Activated CD4-positive, alpha-beta memory T cell treated with anti-CD3 and anti-CD28 coated beads, Interleukin-2, amount 10 ng/mL, durations not matched to agents 7 days and 5 days (primary cell): ENCODE results near the gene FUZ. TPM values are rescaled to one million over a fixed set of nuclear protein-coding genes. Genes with fewer than 3 reads are reported as not detected.

ENCODE experiments used
- CTCF ChIA-PET: fragments of 350-600 bp; sonication (Branson Sonifier 250); formaldehyde crosslinking; loops from one replicate; lab custom pipeline; 2021; ENCODE audit warnings: antibody characterized with exemption, inconsistent platforms; lab: Charles Lee
- POLR2A ChIA-PET: fragments of 350-600 bp; sonication (Branson Sonifier 250); formaldehyde crosslinking; loops from one replicate; lab custom pipeline; 2021; ENCODE audit warnings: antibody characterized with exemption; lab: Charles Lee
- DNase-seq: peaks from one replicate; pipeline ENCODE4 v3.0.0-alpha.2; 2020
- H3K27ac Mint-ChIP-seq: one replicate; pipeline ENCODE4 v1.8.0; 2021; ENCODE audit warnings: mild to moderate bottlenecking, mixed read lengths
- H3K27me3 Mint-ChIP-seq: one replicate; pipeline ENCODE4 v1.8.0; 2021; ENCODE audit warnings: mixed read lengths
- H3K36me3 Mint-ChIP-seq: one replicate; pipeline ENCODE4 v1.8.0; 2021; ENCODE audit warnings: low read depth, mixed read lengths
- H3K4me1 Mint-ChIP-seq: one replicate; pipeline ENCODE4 v1.8.0; 2021; ENCODE audit warnings: mixed read lengths
- H3K4me3 Mint-ChIP-seq: one replicate; pipeline ENCODE4 v1.8.0; 2021; ENCODE audit warnings: mild to moderate bottlenecking, mixed read lengths
- H3K9me3 Mint-ChIP-seq: one replicate; pipeline ENCODE4 v1.8.0; 2021; ENCODE audit warnings: mixed read lengths
- total RNA-seq, 2 experiments: library from RNA; stranded (reverse); gene quantifications; one replicate each; pipeline ENCODE4 v1.2.3, GENCODE V29; 2021

Gene FUZ
- total RNA-seq, 2 experiments from 2014 or later: 13.7 to 13.9 TPM

DNA sequence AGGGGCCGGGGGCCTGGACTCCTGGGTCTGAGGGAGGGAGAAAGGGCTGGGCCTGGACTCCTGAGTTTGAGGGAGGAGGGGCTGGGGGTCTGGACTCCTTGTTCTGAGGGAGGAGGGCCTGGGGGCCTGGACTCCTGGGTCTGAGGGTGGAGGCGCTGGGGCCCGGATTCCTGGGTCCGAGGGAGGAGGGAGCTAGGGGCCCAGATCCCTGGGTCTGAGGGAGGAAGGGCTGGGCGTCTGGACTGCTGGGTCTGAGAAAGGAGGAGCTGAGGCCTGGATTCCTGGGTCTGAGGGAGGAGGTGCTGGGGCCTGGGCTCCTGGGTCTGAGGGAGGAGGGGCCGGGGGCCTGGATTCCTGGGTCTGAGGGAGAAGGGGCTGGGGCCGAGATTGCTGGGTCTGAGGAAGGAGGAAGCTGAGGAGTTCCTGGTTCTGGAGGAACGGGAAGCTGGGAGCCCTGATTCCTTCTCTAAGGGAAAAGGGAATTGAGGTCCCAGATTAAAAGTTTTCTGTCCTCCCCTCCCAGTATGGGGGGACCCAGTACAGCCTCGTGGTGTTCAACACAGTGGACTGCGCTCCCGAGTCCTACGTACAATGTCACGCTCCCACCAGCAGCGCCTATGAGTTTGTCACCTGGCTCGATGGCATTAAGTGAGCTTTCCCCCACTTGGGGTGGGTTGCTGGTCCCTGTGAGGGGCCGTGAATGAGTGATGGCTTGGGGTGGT is 5.7 kb upstream of the FUZ start:
- DNase-seq: no peak
- Mint-ChIP-seq H3K4me1 (peaks cover 30% of the 10 kb centered on the region), H3K36me3 (peaks cover 21% of the 10 kb centered on the region), H3K9me3 (no peaks in the 10 kb centered on the region), H3K27me3 (no peaks in the 10 kb centered on the region), H3K27ac (peak overlapping the region; percentile 93), H3K4me3 (peak overlapping the region; percentile 86)
- CTCF ChIA-PET: no interaction called here
- POLR2A ChIA-PET: interaction anchor here (0.8 to 2.5 kb wide), 8 partner anchors 9 to 58 kb away, joined by 3 to 22 read pairs (median 4); partner anchors contain the start of genes AKT1S1, PTOV1 and TBC1D17

DNA sequence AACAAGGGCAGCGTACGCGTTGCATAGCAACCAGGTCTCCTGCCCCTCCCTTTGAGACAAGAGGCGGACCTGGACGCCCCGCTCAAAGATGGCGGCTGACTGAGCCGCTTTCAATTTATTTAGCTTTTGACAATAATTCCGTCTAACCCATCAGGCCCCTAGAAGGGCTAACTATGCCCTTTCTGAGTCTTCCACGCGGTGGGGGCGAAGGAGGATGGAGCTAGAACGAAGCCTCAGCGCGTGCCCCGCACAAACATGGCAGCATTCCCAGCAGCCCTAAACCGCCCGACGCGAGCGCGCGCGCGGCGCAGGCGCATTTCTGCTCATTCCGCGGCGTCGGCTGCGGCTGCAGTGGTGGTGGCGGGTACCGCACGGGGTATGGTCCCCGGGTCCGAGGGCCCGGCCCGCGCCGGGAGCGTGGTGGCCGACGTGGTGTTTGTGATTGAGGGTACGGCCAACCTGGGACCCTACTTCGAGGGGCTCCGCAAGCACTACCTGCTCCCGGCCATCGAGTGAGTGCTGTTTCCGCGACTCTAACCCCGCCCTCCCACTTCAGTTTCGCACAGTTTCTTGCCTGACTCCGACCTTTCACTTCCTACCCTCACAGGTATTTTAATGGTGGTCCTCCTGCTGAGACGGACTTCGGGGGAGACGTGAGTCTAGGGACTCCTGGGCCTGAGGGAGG is 5.0 kb upstream of the FUZ start, which contains the start of gene MED25:
Gene MED25, plus strand, starts transcription at position 326 of the 685 bp plus-strand sequence. Its CDS starts 53 bp downstream, at position 379.
- Mint-ChIP-seq H3K4me1 (peaks cover 36% of the 10 kb centered on the region), H3K9me3 (no peaks in the 10 kb centered on the region), H3K27me3 (no peaks in the 10 kb centered on the region), H3K36me3 (peaks cover 15% of the 10 kb centered on the region), H3K27ac (peak within 1 kb of the TSS; percentile 93), H3K4me3 (peak within 1 kb of the TSS; percentile 86)
- DNase-seq: peak; percentile 89
- ChIA-PET CTCF (interaction anchor here (1.0 kb wide), 1 partner anchor 30 kb away, joined by 4 read pairs; no protein-coding TSS in a partner anchor), POLR2A (interaction anchor here (0.6 to 2.5 kb wide), 8 partner anchors 9 to 112 kb away, joined by 3 to 22 read pairs (median 4); partner anchors contain the start of genes AKT1S1, AP2A1, NUP62 and PTOV1)

DNA sequence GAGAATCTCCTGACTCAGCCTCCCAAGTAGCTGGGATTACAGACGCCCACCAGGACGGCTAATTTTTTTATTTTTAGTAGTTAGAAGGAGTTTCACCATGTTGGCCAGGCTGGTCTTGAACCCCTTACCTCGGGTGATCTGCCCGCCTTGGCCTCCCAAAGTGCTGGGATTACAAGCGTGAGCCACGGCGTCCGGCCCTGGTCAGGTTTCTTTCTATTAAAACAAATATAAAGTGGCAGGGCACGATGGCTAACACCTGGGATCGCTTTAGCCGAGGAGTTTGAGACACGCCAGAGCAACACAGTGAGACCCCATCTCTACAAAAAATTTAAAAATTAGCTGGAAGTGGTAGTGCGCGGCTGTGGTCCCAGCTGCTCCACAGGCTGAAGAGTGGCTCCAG is 3.5 kb upstream of the FUZ start:
- Mint-ChIP-seq H3K9me3 (no peaks in the 10 kb centered on the region), H3K27me3 (no peaks in the 10 kb centered on the region), H3K36me3 (peaks cover 12% of the 10 kb centered on the region), H3K4me1 (peaks cover 46% of the 10 kb centered on the region), H3K27ac (no peak overlapping the region), H3K4me3 (no peak overlapping the region)
- ChIA-PET POLR2A (no interaction called here), CTCF (no interaction called here)
- DNase-seq: no peak

DNA sequence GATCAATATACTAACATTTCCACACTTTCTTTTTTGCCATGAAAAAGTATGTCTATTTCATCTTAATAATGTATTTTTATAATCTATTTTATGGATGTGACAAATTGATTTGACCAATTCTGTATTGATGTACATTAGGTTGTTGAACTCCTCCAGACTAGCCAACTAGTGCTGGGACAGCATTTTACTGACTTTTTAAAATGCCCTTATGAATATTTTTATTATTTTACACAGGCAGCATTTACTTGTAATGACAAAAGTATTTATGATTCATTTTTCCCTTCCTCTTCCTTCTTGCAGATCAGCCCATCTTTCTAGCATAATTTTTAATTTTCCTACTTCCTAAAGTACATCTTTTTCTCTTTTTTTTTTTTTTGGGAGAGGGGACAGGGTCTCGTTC is 918 bp upstream of the FUZ start:
- peaks cover 41% of the 10 kb centered on the region for H3K4me1 Mint-ChIP-seq
- H3K27me3 Mint-ChIP-seq: no peaks in the 10 kb centered on the region
- H3K4me3 Mint-ChIP-seq: peak overlapping the region; percentile 87
- ChIA-PET CTCF (no interaction called here), POLR2A (interaction anchor here (1.1 to 2.0 kb wide), 10 partner anchors 37 to 223 kb away, joined by 3 to 17 read pairs (median 5); partner anchors contain the start of genes AKT1S1, ATF5, NUP62 and PRR12)
- H3K36me3 Mint-ChIP-seq: peaks cover 3% of the 10 kb centered on the region
- no peak for DNase-seq
- no peak overlapping the region for H3K27ac Mint-ChIP-seq
- H3K9me3 Mint-ChIP-seq: no peaks in the 10 kb centered on the region

DNA sequence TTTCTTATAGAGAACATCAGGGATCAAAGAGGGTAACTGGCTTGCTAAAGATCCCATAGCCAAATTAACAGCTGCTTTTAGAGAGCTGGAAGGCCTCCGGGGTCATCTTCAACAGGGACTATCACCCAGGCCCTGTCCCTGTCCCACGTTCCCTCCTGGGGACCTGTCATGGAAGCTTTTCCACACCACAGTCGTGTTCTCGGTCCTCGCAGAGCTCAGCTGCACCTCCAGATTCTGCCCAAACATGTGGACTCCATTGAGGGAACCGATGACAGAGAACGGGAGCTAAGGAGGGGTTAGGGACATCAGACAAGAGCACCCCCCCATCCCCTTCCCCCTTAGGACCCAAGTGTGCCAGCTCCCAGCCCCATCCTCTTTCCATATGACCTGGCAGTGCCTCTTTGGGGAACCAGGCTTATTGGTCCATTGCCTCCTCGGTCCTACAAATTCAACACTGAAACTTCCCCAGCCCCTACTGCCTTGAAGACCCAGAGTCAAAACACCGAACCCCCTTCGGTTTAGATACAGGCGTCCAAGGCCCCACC is 568 bp downstream of the FUZ start:
- DNase-seq: no peak
- H3K4me3 Mint-ChIP-seq: peak overlapping the region; percentile 87
- peaks cover 6% of the 10 kb centered on the region for H3K36me3 Mint-ChIP-seq
- no peaks in the 10 kb centered on the region for H3K9me3 Mint-ChIP-seq
- CTCF ChIA-PET: interaction anchor here (1.0 to 1.1 kb wide), 2 partner anchors 9 to 56 kb away, joined by 3 read pairs; no protein-coding TSS in a partner anchor
- POLR2A ChIA-PET: interaction anchor here (1.0 to 2.0 kb wide), 17 partner anchors 12 to 222 kb away, joined by 3 to 17 read pairs (median 4); partner anchors contain the start of genes AKT1S1, AP2A1, PNKP and PRR12
- H3K4me1 Mint-ChIP-seq: peaks cover 47% of the 10 kb centered on the region
- peak overlapping the region; percentile 88 for H3K27ac Mint-ChIP-seq
- H3K27me3 Mint-ChIP-seq: no peaks in the 10 kb centered on the region

DNA sequence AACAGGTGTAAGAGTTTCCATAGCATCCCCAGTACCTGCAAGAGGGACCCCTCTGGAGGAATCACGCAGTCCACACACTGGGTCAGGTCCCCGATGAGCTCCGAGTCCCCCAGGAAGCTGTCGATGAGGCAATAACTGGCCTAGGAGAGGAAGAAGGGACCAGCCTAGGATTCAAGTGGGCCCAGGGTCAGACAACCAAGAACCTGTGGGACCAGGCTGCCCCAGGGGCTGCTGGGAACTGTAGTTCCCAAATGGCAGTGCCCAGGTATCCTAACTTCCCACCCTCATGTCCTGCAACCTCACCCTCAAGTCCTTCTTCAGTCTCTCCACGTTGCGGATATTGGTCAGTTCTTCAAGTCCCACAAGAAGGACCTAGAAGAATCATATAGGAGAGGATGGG is 1.8 kb downstream of the FUZ start:
- CTCF ChIA-PET: no interaction called here
- POLR2A ChIA-PET: interaction anchor here (0.6 kb wide), 1 partner anchor 32 kb away, joined by 3 read pairs; no protein-coding TSS in a partner anchor

DNA sequence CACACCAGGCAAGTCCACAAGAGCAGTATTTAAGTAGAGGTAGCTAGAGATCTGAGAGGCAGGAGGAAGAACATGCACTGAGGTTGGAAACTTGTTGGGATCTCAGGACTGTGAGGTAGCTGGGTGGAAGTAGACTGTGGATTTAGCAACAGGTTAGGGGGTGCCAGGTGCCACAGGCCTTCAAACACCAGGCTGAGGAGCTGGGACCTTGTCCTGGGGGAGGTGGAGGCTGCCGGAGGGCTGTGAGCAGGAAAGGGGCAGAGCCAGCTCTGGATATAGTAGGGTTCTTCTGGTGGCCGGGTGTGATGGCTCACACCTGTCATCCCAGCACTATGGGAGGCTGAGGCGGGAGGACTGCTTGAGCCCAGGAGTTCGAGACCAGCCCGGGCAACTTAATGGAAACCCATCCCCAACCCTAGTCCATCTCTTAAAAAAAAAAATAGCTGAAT is 3.1 kb downstream of the FUZ start:
- H3K4me3 Mint-ChIP-seq: peak overlapping the region; percentile 84
- H3K27ac Mint-ChIP-seq: peak overlapping the region; percentile 12
- POLR2A ChIA-PET: interaction anchor here (0.9 to 2.0 kb wide), 3 partner anchors 9 to 58 kb away, joined by 4 to 9 read pairs (median 8); partner anchors contain the start of genes MED25 and PNKP
- CTCF ChIA-PET: no interaction called here
- peaks cover 49% of the 10 kb centered on the region for H3K4me1 Mint-ChIP-seq
- no peaks in the 10 kb centered on the region for H3K9me3 Mint-ChIP-seq
- DNase-seq: no peak
- peaks cover 13% of the 10 kb centered on the region for H3K36me3 Mint-ChIP-seq
- no peaks in the 10 kb centered on the region for H3K27me3 Mint-ChIP-seq

More for the DNA sequence above, 1.8 kb downstream of the FUZ start:
- no peak overlapping the region for H3K4me3 Mint-ChIP-seq
- H3K9me3 Mint-ChIP-seq: no peaks in the 10 kb centered on the region
- no peaks in the 10 kb centered on the region for H3K27me3 Mint-ChIP-seq
- H3K4me1 Mint-ChIP-seq: peaks cover 47% of the 10 kb centered on the region
- no peak overlapping the region for H3K27ac Mint-ChIP-seq
- peaks cover 9% of the 10 kb centered on the region for H3K36me3 Mint-ChIP-seq
- DNase-seq: no peak

DNA sequence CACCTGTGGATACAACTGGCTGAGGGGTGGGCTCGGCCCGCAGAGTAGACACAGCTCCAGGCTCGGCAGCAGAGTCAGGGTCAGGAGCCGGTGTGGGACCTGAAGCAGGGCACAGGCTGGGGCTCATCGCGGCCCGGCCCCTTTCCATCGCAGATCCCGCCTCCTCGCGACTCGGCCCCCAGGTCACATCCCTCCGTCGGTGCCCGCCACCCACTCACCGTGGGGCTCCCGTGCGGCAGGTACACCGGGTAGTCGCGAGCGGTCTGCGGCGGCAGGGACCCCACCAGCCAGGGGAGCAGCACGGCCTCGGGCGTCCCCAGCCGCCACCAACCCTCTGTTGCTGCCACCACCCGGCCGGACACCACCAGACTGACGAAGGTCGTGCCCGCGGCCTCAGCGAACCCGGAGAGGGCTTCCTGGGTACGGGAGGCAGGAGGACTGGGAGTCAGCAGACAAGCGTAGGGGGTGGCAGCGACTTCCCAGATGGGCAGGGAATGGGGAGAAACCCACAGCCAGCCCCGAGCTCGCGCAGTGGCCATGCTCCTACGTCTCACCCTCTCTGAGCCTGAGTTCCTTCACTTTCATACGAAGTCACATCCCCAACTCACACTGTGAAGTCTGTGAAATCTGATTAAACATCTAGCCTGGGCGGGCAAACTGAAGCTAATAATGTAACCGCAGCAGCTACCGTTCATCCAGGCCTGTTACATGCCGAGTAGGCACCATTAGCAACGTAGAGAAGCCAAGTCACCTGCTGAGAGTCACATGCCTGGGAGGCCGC is 3.7 kb downstream of the FUZ start:
- H3K9me3 Mint-ChIP-seq: no peaks in the 10 kb centered on the region
- DNase-seq: peak; percentile 62
- peak overlapping the region; percentile 67 for H3K27ac Mint-ChIP-seq
- CTCF ChIA-PET: no interaction called here
- peak overlapping the region; percentile 84 for H3K4me3 Mint-ChIP-seq
- POLR2A ChIA-PET: interaction anchor here (0.9 to 2.0 kb wide), 3 partner anchors 9 to 58 kb away, joined by 4 to 9 read pairs (median 8); partner anchors contain the start of genes MED25 and PNKP
- H3K4me1 Mint-ChIP-seq: peaks cover 49% of the 10 kb centered on the region
- peaks cover 17% of the 10 kb centered on the region for H3K36me3 Mint-ChIP-seq
- no peaks in the 10 kb centered on the region for H3K27me3 Mint-ChIP-seq

DNA sequence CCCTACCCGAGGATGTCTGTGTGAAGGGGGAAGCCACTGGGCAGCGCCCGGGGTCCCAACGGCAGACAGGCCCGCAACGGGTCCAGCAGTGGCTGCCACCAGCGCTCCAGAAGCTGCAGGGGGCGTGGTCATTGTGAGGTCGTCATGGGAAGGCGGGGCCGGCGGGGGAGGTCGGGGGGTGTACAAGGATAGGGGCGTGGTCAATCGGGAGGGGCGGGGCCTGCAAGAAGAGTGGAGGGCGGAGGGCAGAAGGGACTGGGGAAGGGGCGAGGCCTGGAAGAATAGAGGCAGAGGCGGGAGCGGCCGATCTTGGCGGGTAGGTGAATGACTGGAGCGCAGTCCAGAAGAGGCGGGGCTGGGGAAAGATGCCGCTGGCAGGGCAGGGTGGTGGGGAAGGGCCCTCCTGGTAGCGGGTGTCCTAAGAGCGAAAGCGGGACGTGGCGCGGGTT is 4.4 kb downstream of the FUZ start:
- Mint-ChIP-seq H3K9me3 (no peaks in the 10 kb centered on the region), H3K4me3 (peak overlapping the region; percentile 84), H3K27me3 (no peaks in the 10 kb centered on the region), H3K4me1 (peaks cover 43% of the 10 kb centered on the region), H3K27ac (peak overlapping the region; percentile 67), H3K36me3 (peaks cover 17% of the 10 kb centered on the region)
- CTCF ChIA-PET: no interaction called here
- peak; percentile 90 for DNase-seq
- POLR2A ChIA-PET: interaction anchor here (2.0 kb wide), 1 partner anchor 10 kb away, joined by 9 read pairs; the partner anchor contains the start of gene MED25

DNA sequence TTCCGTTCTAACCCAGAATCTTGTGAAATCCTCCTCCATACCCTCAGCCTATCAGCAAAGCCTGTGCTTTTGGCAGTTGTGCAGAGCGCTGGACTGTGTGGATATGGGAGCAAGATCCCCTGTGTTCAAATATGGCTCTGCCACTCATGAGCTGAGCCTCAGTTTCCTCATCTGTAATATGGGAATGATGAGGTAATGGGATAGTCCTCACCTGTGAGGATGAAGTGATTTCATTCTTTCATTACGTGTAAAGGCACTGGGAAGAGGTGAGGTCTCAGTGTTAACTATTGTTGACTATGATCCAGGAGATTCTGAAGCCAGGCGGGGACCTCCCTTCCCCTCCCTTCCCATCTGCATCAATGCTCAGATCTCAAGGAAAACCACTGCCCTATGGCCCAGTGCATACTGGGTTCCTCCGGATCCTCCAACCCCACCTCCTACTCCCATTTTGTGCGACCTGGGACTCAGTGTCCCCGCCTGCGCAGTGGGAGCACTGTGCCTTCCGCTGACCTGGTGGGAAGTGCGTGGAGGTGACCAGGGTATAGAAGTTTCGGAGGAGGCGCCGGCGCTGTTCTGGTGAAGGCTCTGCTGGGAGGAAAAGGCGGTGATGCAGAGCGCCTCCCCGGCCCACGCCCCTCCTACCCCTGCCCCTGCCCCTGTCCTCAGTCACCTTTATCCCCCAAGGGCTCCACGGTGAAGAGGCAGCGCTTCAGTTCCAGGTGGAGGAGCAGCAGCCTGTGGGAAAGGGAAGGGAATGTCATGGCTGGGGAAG is 5.0 kb downstream of the FUZ start:
- ChIA-PET CTCF (no interaction called here), POLR2A (interaction anchor here (0.7 kb wide), 1 partner anchor 11 kb away, joined by 4 read pairs; no protein-coding TSS in a partner anchor)
- H3K27me3 Mint-ChIP-seq: no peaks in the 10 kb centered on the region
- H3K27ac Mint-ChIP-seq: peak overlapping the region; percentile 67
- H3K4me3 Mint-ChIP-seq: peak overlapping the region; percentile 84
- no peaks in the 10 kb centered on the region for H3K9me3 Mint-ChIP-seq
- H3K4me1 Mint-ChIP-seq: peaks cover 38% of the 10 kb centered on the region
- DNase-seq: no peak
- peaks cover 24% of the 10 kb centered on the region for H3K36me3 Mint-ChIP-seq
